Measurements from ENCODE around the gene EPS8L1. TPM values are rescaled to one million over a fixed set of nuclear protein-coding genes. Genes with fewer than 3 reads are reported as not detected.

EPS8L1 gene
- polyA plus RNA-seq, 1 of the 3 experiments (the other 2 are of a cell fraction) = 12.9 TPM

GRCh38 chr19:55042344-55042678, 33.4 kb upstream of the EPS8L1 start:
- no peak overlapping the region for H2AFZ ChIP-seq (ENCODE audit: low read depth)
- H3K9me3 ChIP-seq = no peaks in the 10 kb centered on the region
- no peaks in the 10 kb centered on the region for H3K9me2 ChIP-seq
- TF ChIP-seq REST (IDR thresholded peaks at IDR 0.05; ENCODE audit: low read depth, low read length) (no peak), JUND (IDR thresholded peaks at IDR 0.05) (no peak)
- peaks cover 0 to 25% of the 10 kb centered on the region in 2 experiments for H3K36me3 ChIP-seq (replicated peaks in 1 of 2; ENCODE audit: control insufficient read depth in 1 of 2, insufficient read depth in 2 of 2, low read length in 1 of 2)
- no peaks in the 10 kb centered on the region for H3F3A ChIP-seq (replicated peaks; ENCODE audit: insufficient read depth)
- H4K20me1 ChIP-seq (ENCODE audit: insufficient read depth) = no peaks in the 10 kb centered on the region
- H3K4me2 ChIP-seq = no peak overlapping the region
- H3K79me2 ChIP-seq (ENCODE audit: insufficient read depth) = peaks cover 5% of the 10 kb centered on the region; the same call in 1 of the 2 replicates
- H3K4me3 ChIP-seq (ENCODE audit: low read depth in 2 of 2, low read length in 1 of 2) = no peak overlapping the region
- H3K27ac ChIP-seq (ENCODE audit: low read depth in 2 of 2, low read length in 1 of 2) = no peak overlapping the region
- no peaks in the 10 kb centered on the region for H3K27me3 ChIP-seq (ENCODE audit: insufficient read depth)
- WGBS (ENCODE audit: low lambda C conversion rate) = 91% methylated on average over 9 of the region's 9 CpGs
- ChIA-PET CTCF (no interaction called here), POLR2A (no interaction called here)
- no peak overlapping the region for H3K9ac ChIP-seq
- H3K4me1 ChIP-seq (ENCODE audit: control insufficient read depth in 1 of 2, insufficient read depth in 2 of 2, low read depth in 1 of 2, low read length in 1 of 2) = no peaks in the 10 kb centered on the region
- DNase-seq = no peak

- ChIA-PET POLR2A (no interaction called here), CTCF (no interaction called here)
- Histone ChIP-seq H3K79me2 (ENCODE audit: insufficient read depth) (peaks cover 5% of the 10 kb centered on the region; the same call in 1 of the 2 replicates), H3K9me3 (no peaks in the 10 kb centered on the region), H3K4me1 (ENCODE audit: control insufficient read depth in 1 of 2, insufficient read depth in 2 of 2, low read depth in 1 of 2, low read length in 1 of 2) (no peaks in the 10 kb centered on the region), H3K4me3 (ENCODE audit: low read depth in 2 of 2, low read length in 1 of 2) (no peak overlapping the region), H3K27ac (ENCODE audit: low read depth in 2 of 2, low read length in 1 of 2) (no peak overlapping the region), H4K20me1 (ENCODE audit: insufficient read depth) (no peaks in the 10 kb centered on the region), H3K9me2 (no peaks in the 10 kb centered on the region), H3K9ac (no peak overlapping the region), H3K36me3 (replicated peaks in 1 of 2; ENCODE audit: control insufficient read depth in 1 of 2, insufficient read depth in 2 of 2, low read length in 1 of 2) (peaks cover 0 to 28% of the 10 kb centered on the region in 2 experiments), H2AFZ (ENCODE audit: low read depth) (no peak overlapping the region), H3K4me2 (no peak overlapping the region), H3K27me3 (ENCODE audit: insufficient read depth) (no peaks in the 10 kb centered on the region), H3F3A (replicated peaks; ENCODE audit: insufficient read depth) (no peaks in the 10 kb centered on the region)
- DNase-seq = no peak
- 74% methylated on average over 11 of the region's 11 CpGs for WGBS (ENCODE audit: low lambda C conversion rate)
- no peak for TF ChIP-seq GATA2 (CRISPR knock-in tag; IDR thresholded peaks at IDR 0.05)
- TF ChIP-seq ZBTB33 (IDR thresholded peaks at IDR 0.05; ENCODE audit: borderline replicate concordance, low read depth) = no peak
- TF ChIP-seq TAF1 (IDR thresholded peaks at IDR 0.05; ENCODE audit: borderline replicate concordance, low read depth, low read length) = no peak
- TF ChIP-seq EZH2phosphoT487 (IDR thresholded peaks at IDR 0.05; ENCODE audit: borderline replicate concordance, low read depth) = no peak
- TF ChIP-seq, protein P1, sequence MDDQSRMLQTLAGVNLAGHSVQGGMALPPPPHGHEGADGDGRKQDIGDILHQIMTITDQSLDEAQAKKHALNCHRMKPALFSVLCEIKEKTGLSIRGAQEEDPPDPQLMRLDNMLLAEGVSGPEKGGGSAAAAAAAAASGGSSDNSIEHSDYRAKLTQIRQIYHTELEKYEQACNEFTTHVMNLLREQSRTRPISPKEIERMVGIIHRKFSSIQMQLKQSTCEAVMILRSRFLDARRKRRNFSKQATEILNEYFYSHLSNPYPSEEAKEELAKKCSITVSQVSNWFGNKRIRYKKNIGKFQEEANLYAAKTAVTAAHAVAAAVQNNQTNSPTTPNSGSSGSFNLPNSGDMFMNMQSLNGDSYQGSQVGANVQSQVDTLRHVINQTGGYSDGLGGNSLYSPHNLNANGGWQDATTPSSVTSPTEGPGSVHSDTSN (IDR thresholded peaks at IDR 0.05) = no peak
- TF ChIP-seq SMC3 (IDR thresholded peaks at IDR 0.05; ENCODE audit: low read depth, low read length) = no peak
- TF ChIP-seq GABPA (IDR thresholded peaks at IDR 0.05; ENCODE audit: low read depth) = no peak
- no peak for TF ChIP-seq MXI1 (IDR thresholded peaks at IDR 0.05; ENCODE audit: low read depth, low read length)
- TF ChIP-seq EP300 (IDR thresholded peaks at IDR 0.05; ENCODE audit: borderline replicate concordance in 1 of 2, low read depth in 1 of 2, low read length in 1 of 2) = no peak
- TF ChIP-seq FOXJ3 (CRISPR knock-in tag; IDR thresholded peaks at IDR 0.05) = no peak
- no peak for TF ChIP-seq NRF1 (IDR thresholded peaks at IDR 0.05; ENCODE audit: low read depth, low read length)
- TF ChIP-seq, protein P2, sequence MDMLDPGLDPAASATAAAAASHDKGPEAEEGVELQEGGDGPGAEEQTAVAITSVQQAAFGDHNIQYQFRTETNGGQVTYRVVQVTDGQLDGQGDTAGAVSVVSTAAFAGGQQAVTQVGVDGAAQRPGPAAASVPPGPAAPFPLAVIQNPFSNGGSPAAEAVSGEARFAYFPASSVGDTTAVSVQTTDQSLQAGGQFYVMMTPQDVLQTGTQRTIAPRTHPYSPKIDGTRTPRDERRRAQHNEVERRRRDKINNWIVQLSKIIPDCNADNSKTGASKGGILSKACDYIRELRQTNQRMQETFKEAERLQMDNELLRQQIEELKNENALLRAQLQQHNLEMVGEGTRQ (IDR thresholded peaks at IDR 0.05; ENCODE audit: borderline replicate concordance, low read depth, low read length) = no peak
- no peak for TF ChIP-seq CHD2 (IDR thresholded peaks at IDR 0.05; ENCODE audit: low read length, partially characterized antibody)
- TF ChIP-seq REST (IDR thresholded peaks at IDR 0.05; ENCODE audit: low read depth, low read length) = no peak
- no peak for TF ChIP-seq RAD21 (IDR thresholded peaks at IDR 0.05; ENCODE audit: low read length)
These were observed 33.0 kb upstream of the EPS8L1 start for GRCh38 chr19:55042688-55043087.
